ENCODE data around the gene GDF10.

Gene GDF10

GRCh38 chr10:47335906-47336305 is 35.9 kb downstream of the GDF10 start:
- DNase-seq (ENCODE audit: low read depth) = no peak

DNA sequence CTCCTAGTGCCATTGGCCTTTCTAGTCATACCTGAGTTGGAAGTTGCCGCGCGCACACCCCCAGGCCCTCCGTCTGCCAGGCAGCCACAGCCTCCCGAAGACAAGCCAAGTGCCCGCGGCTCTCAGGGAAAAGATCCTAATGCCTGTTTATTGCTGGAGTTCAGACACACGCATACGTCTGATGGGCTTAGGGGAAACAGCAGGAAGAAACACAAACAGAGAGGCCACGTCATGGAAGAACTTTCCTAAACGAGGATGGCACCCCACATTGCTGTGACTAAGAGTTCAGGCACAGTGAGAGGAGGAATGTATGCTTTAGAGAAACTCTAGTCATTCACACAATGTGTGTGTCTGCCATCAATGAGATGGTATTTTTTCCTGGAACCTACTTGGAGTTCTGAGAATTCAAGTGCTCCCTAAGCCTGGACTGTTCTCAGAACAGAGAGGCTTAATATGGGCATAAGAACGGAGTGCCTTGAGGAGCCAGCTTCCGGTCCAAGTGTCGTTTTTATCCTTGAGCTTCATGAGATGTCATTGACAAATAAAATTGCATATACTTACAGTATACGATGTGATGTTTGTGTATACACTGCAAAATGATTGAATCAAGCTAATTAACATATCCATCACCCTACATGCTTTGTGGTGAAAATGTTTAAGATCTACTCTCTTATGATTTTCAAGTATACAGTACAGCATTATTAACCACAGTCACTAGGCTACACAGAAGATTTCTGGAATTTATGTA is 36.6 kb downstream of the GDF10 start:
- DNase-seq (ENCODE audit: low read depth) = no peak

DNA sequence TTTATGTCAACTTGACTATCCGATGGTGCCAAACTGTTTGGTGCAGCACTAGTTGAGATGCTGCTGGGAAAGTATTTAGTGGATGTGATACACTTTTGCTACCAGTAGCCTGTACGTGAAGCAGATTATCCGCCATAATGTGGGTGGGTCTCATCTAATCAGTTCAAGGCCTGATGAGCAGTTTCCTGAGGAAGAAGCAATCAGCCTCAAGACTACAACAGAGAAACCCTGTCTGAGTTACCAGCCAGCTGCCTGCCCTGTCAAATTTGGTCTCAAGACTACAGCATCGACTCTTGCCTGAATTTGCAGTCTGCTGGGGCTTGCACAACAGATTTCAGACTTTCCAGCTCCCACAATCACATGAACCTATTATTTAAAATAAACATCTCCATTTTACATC is 37.3 kb downstream of the GDF10 start:
- no peak for DNase-seq (ENCODE audit: low read depth)

DNA sequence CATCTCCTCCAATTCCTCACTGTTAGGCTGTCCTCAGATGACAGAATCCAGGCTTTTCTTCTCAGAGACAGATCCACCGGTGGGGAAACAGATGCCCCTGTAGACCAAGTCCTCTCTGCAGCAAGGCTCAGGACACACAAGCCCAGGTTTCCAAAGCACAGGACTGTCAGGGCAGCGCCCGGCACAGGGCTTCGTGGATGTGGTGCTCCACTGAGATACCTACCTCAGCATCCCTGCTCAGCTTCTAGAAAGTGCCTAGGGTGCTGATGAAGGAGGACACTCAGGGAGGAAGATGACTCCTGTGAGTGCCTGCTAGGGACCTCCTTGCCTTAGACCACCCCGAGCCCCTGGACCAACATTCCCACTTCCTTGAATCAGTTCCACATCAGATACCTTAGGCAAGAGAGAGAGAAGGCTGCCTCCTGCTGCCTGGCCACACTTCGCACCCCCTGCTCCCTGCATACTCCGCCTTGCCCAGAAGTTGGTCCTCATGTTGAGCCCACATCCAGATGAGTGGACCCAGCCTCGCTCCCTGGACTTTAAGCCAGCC is 39.3 kb downstream of the GDF10 start:
- DNase-seq (ENCODE audit: low read depth) = no peak

- no peak for DNase-seq (ENCODE audit: low read depth)
These were observed 40.0 kb downstream of the GDF10 start for GRCh38 chr10:47339759-47340607.

GRCh38 chr10:47340608-47341170 is 40.7 kb downstream of the GDF10 start:
- DNase-seq (ENCODE audit: low read depth) = peak; percentile 27

DNA sequence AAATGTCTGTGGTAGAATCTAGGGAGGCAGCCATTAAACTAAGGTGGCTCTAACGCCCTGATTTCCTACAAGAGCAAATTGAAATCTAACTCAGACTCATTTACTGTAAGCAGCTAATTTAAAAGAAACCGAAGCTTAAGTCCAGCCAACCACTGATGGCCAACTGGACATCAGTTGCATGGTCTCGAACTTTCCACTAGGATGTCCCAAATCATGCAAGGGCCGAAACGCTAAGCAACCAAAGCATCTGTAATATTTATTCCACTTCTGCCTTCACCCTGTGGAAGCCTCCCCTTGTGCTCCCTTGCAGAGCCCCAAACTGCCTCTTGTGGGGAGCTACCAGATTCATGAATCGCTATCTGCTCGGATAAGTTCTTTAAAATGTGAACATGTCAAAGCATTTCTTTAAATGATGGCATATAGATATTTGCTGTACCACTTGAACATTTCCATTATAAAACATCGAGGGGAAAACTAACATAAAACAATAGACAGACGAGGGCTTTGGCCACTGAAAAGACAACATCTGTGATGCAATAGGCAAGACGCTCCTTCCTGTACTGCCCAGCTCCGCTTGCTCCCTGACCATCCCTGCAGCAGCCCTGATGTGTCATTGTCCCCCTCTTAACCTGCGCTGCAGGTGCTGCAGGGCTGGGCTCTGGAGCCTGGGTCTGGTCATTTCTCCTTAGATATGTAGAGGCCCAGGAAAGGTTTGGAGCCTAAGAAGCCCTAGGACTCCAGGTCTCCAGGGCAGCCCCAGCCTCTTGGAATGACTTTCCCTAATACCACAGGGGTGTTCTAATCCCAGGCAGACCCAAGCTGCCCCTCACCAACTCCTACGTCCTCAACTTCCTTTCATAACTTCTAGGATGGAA is 45.2 kb downstream of the GDF10 start:
- no peak for DNase-seq (ENCODE audit: low read depth)

GRCh38 chr10:47346581-47347302 is 46.7 kb downstream of the GDF10 start:
- no peak for DNase-seq (ENCODE audit: low read depth)

DNA sequence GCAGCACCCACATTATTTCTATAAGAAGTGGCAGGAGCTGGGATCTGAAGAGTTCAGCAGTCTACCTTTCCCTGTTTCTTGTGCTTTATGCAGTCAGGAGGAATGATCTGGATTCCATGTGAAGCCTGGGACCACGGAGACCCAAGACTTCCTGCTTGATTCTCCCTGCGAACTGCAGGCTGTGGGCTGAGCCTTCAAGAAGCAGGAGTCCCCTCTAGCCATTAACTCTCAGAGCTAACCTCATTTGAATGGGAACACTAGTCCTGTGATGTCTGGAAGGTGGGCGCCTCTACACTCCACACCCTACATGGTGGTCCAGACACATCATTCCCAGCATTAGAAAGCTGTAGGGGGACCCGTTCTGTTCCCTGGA is 47.3 kb downstream of the GDF10 start:
- DNase-seq (ENCODE audit: low read depth) = no peak

- no peak for DNase-seq (ENCODE audit: low read depth)
These were observed 48.2 kb downstream of the GDF10 start, which contains the start of gene RBP3 for GRCh38 chr10:47348138-47348651. TSS of gene RBP3 (plus strand) at chr10:47348363. CDS start at chr10:47348485, 122 bp downstream.

GRCh38 chr10:47348661-47349470 is 48.9 kb downstream of the GDF10 start:
- no peak for DNase-seq (ENCODE audit: low read depth)

- DNase-seq (ENCODE audit: low read depth) = no peak
These were observed 49.5 kb downstream of the GDF10 start for GRCh38 chr10:47349516-47349915.

DNA sequence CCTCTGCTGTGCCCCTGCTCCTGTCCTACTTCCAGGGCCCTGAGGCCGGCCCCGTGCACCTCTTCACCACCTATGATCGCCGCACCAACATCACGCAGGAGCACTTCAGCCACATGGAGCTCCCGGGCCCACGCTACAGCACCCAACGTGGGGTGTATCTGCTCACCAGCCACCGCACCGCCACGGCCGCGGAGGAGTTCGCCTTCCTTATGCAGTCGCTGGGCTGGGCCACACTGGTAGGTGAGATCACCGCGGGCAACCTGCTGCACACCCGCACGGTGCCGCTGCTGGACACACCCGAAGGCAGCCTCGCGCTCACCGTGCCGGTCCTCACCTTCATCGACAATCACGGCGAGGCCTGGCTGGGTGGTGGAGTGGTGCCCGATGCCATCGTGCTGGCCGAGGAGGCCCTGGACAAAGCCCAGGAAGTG is 50.0 kb downstream of the GDF10 start:
- DNase-seq (ENCODE audit: low read depth) = no peak

DNA sequence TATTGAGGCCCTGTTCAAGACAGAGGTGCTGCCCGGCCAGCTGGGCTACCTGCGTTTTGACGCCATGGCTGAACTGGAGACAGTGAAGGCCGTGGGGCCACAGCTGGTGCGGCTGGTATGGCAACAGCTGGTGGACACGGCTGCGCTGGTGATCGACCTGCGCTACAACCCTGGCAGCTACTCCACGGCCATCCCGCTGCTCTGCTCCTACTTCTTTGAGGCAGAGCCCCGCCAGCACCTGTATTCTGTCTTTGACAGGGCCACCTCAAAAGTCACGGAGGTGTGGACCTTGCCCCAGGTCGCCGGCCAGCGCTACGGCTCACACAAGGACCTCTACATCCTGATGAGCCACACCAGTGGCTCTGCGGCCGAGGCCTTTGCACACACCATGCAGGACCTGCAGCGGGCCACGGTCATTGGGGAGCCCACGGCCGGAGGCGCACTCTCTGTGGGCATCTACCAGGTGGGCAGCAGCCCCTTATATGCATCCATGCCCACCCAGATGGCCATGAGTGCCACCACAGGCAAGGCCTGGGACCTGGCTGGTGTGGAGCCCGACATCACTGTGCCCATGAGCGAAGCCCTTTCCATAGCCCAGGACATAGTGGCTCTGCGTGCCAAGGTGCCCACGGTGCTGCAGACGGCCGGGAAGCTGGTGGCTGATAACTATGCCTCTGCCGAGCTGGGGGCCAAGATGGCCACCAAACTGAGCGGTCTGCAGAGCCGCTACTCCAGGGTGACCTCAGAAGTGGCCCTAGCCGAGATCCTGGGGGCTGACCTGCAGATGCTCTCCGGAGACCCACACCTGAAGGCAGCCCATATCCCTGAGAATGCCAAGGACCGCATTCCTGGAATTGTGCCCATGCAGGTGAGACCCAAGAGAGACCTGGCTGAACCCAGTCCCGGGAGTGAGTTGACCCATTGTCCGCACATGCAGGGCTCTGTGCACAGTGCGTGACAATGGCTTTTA is 51.0 kb downstream of the GDF10 start:
- no peak for DNase-seq (ENCODE audit: low read depth)

- no peak for DNase-seq (ENCODE audit: low read depth)
These were observed 52.2 kb downstream of the GDF10 start for GRCh38 chr10:47351899-47352815.

- DNase-seq (ENCODE audit: low read depth) = no peak
These were observed 53.4 kb downstream of the GDF10 start for GRCh38 chr10:47353351-47353750.

DNA sequence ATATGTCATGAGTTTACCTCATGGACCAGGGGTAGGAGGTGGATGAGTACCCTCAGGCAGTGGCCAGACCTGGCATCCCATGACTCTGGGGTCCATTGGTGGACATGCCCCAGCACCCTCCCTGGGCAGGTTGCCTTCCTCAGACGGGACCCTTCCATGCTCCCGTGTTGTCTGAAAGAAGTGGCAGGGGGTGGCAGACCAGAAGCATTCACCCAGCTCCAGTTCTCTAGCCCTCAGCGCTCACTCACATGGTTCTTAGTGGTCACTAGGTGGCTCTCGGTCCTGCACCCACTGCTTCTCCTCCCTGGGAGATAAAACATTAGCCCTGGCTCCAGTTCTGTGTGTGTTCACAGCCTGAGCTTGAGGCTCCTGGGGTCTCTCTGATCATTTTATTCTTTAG is 54.2 kb downstream of the GDF10 start:
- no peak for DNase-seq (ENCODE audit: low read depth)

- no peak for DNase-seq (ENCODE audit: low read depth)
These were observed 54.9 kb downstream of the GDF10 start for GRCh38 chr10:47354900-47355299.

Data from fibroblast of the conjunctiva (primary cell).